ENCODE measurements around the gene TRIM29.

Gene TRIM29

GRCh38 chr11:120128392-120129119 is 9.4 kb downstream of the TRIM29 start:
- no peak for TF ChIP-seq CTCF (IDR thresholded peaks at IDR 0.05; ENCODE audit: borderline replicate concordance, control extremely low read depth, extremely low read depth, insufficient read depth, missing control alignments)
- in situ Hi-C loops (cut with MboI; ENCODE audit: low sequenced_read_pairs, unreplicated experiment), result no loop called here
- no peak for DNase-seq (ENCODE audit: low spot score)

- no peak for DNase-seq (ENCODE audit: low spot score)
- TF ChIP-seq CTCF (IDR thresholded peaks at IDR 0.05; ENCODE audit: borderline replicate concordance, control extremely low read depth, extremely low read depth, insufficient read depth, missing control alignments), result no peak
- in situ Hi-C loops (cut with MboI; ENCODE audit: low sequenced_read_pairs, unreplicated experiment), result no loop called here
These were observed 10.7 kb downstream of the TRIM29 start for GRCh38 chr11:120127236-120127635.

GRCh38 chr11:120126620-120127019 is 11.3 kb downstream of the TRIM29 start:
- no peak for TF ChIP-seq CTCF (IDR thresholded peaks at IDR 0.05; ENCODE audit: borderline replicate concordance, control extremely low read depth, extremely low read depth, insufficient read depth, missing control alignments)
- in situ Hi-C loops (cut with MboI; ENCODE audit: low sequenced_read_pairs, unreplicated experiment), result no loop called here
- no peak for DNase-seq (ENCODE audit: low spot score)

- no peak for DNase-seq (ENCODE audit: low spot score)
- in situ Hi-C loops (cut with MboI; ENCODE audit: low sequenced_read_pairs, unreplicated experiment), result no loop called here
- no peak for TF ChIP-seq CTCF (IDR thresholded peaks at IDR 0.05; ENCODE audit: borderline replicate concordance, control extremely low read depth, extremely low read depth, insufficient read depth, missing control alignments)
These were observed 12.4 kb downstream of the TRIM29 start for GRCh38 chr11:120125509-120125908.

- DNase-seq (ENCODE audit: low spot score), result no peak
- no peak for TF ChIP-seq CTCF (IDR thresholded peaks at IDR 0.05; ENCODE audit: borderline replicate concordance, control extremely low read depth, extremely low read depth, insufficient read depth, missing control alignments)
- in situ Hi-C loops (cut with MboI; ENCODE audit: low sequenced_read_pairs, unreplicated experiment), result no loop called here
These were observed 12.9 kb downstream of the TRIM29 start for GRCh38 chr11:120125024-120125423.

- in situ Hi-C loops (cut with MboI; ENCODE audit: low sequenced_read_pairs, unreplicated experiment), result no loop called here
- TF ChIP-seq CTCF (IDR thresholded peaks at IDR 0.05; ENCODE audit: borderline replicate concordance, control extremely low read depth, extremely low read depth, insufficient read depth, missing control alignments), result no peak
- no peak for DNase-seq (ENCODE audit: low spot score)
These were observed 13.6 kb downstream of the TRIM29 start for GRCh38 chr11:120124355-120124754.

All from GM13976 (cell line).